Brain microvascular endothelial cell (primary cell): Measurements from ENCODE around the gene TSEN15.
A peak's percentile ranks its signal among the peaks of the same experiment; 100 is the strongest.

Experiments used
- DNase-seq: peaks from one replicate; pipeline ENCODE4 v3.0.0-alpha.2; 2020
- H3K27ac ChIP-seq: fragments of 250-450 bp; sonication (Bioruptor Pico); 2 replicates; pipeline ENCODE4 v1.5.1; 2020; ENCODE audit warnings: mild to moderate bottlenecking, moderate library complexity
- H3K27me3 ChIP-seq: fragments of 250-450 bp; sonication (Bioruptor Pico); replicated peaks from 2 replicates; pipeline ENCODE4 v1.5.1; 2020; ENCODE audit warnings: mild to moderate bottlenecking
- H3K36me3 ChIP-seq: fragments of 250-450 bp; sonication (Bioruptor Pico); replicated peaks from 2 replicates; pipeline ENCODE4 v1.5.1; 2020; ENCODE audit warnings: mild to moderate bottlenecking
- H3K4me3 ChIP-seq: 2 replicates; pipeline ENCODE4 v1.5.1; 2011; ENCODE audit warnings: low read depth, mild to moderate bottlenecking, control low read depth, low read length, moderate library complexity
- CTCF ChIP-seq: IDR thresholded peaks from 2 replicates; pipeline ENCODE4 v1.5.1; 2011; ENCODE audit warnings: low read depth, mild to moderate bottlenecking, moderate library complexity, low read length, control low read depth, inconsistent platforms; ENCODE audit errors: missing control alignments
- in situ Hi-C: cut with HindIII; loops from 2 replicates; pipeline ENCODE4 v1.10.0; 2017; ENCODE audit warnings: low sequenced_read_pairs, low pct_ligation_motif_present

Gene TSEN15

DNA sequence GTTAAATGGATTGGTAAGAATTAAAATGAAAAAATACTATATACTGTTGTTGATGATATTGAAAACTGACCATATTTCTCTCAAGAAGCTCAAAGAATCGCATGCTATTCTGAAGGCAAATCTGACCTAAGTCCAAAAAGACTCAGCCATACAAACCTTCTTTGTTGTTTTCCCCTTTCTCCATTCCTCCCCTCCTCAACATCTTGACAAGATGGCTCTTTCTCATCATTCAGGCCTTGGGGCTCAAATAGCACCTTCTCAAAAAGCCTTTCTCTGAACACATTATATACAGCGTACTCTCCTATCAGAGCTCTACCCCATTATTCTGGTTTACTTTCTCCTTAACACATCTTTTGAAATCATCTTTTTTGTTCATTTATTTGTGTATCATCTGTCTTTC is 31.2 kb upstream of the TSEN15 start:
- no peak overlapping the region for H3K27ac ChIP-seq
- in situ Hi-C loops = no loop called here
- TF ChIP-seq CTCF = no peak

DNA sequence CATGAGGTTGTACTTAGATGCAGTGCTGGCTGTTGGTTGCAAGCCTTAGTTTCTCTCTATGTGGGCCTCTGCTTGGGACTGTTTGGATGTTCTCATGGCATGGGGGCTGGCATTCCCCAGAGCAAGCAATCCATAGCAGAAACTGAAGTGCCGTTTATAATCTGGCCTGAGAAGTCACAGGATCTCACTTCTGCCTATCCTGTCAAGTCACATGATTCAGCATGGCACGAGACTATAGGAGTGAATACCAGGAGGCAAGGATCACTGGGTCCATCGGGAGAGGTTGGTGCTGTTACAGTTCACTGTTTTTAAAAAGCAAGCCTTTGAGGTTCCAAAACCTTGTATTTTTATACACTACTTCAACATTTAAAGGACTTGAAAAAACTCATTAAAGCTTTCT is 30.7 kb upstream of the TSEN15 start:
- TF ChIP-seq CTCF = no peak
- in situ Hi-C loops = no loop called here

More for the DNA sequence above, 31.2 kb upstream of the TSEN15 start:
- Histone ChIP-seq H3K4me3 (no peak overlapping the region), H3K36me3 (no peaks in the 10 kb centered on the region), H3K27me3 (no peaks in the 10 kb centered on the region)
- DNase-seq = no peak

GRCh38 chr1:184021728-184022127 is 29.8 kb upstream of the TSEN15 start:
- in situ Hi-C loops = no loop called here
- no peak for TF ChIP-seq CTCF
- H3K36me3 ChIP-seq = no peaks in the 10 kb centered on the region
- DNase-seq = no peak
- H3K27me3 ChIP-seq = no peaks in the 10 kb centered on the region
- H3K4me3 ChIP-seq = no peak overlapping the region
- no peak overlapping the region for H3K27ac ChIP-seq

More for the DNA sequence above, 30.7 kb upstream of the TSEN15 start:
- no peak for DNase-seq
- H3K4me3 ChIP-seq = no peak overlapping the region
- no peaks in the 10 kb centered on the region for H3K36me3 ChIP-seq
- no peak overlapping the region for H3K27ac ChIP-seq
- H3K27me3 ChIP-seq = no peaks in the 10 kb centered on the region

DNA sequence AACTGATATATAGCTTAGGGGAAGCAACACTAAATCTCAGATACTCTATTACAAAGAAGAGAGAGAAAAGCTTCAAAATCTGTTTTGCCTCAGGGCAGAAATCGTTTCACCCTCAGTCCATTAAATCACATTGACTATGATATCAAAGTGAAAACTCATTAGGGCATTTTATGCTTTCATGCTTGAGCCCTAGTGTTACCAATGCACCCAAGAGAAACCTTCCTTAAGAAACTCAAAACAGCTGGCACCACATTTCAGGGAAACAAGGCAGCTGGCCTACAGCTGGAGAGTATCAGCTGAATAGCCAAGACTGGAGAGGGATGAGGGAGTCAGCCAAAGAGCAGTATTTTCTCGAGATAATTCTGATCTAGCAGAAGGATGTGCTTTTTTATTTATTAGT is 28.9 kb upstream of the TSEN15 start:
- Histone ChIP-seq H3K27ac (no peak overlapping the region), H3K4me3 (no peak overlapping the region), H3K27me3 (no peaks in the 10 kb centered on the region), H3K36me3 (no peaks in the 10 kb centered on the region)
- no peak for DNase-seq
- in situ Hi-C loops = no loop called here
- no peak for TF ChIP-seq CTCF

GRCh38 chr1:184023171-184023570 is 28.4 kb upstream of the TSEN15 start:
- Histone ChIP-seq H3K27ac (no peak overlapping the region), H3K36me3 (no peaks in the 10 kb centered on the region), H3K4me3 (no peak overlapping the region), H3K27me3 (no peaks in the 10 kb centered on the region)
- no peak for DNase-seq
- in situ Hi-C loops = no loop called here
- no peak for TF ChIP-seq CTCF

DNA sequence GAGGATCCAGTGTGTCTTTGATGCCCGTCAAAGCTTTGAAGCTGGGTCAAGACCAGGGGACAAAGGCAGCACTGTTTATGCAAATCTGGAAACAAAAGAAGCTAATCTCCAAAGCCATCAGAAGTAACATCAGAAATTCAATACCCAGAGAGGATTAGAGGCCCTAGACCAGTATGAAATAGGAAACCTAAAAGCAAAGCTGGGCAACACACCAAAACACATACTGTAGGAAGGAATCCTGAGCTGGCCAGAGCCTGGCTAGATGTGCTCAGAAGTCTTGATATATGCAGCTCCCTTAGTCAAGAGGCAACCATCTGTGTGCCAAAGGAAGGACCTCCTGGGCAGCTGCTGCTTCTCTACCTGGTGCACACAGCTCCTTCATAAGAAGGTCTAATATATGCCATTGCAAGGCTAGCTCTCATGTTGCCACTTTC is 26.3 kb upstream of the TSEN15 start:
- Histone ChIP-seq H3K36me3 (no peaks in the 10 kb centered on the region), H3K4me3 (no peak overlapping the region), H3K27ac (no peak overlapping the region), H3K27me3 (no peaks in the 10 kb centered on the region)
- peak; percentile 81 for DNase-seq
- TF ChIP-seq CTCF = no peak
- in situ Hi-C loops = no loop called here
